Measurements from ENCODE around the gene RALGDS.

RALGDS gene

DNA sequence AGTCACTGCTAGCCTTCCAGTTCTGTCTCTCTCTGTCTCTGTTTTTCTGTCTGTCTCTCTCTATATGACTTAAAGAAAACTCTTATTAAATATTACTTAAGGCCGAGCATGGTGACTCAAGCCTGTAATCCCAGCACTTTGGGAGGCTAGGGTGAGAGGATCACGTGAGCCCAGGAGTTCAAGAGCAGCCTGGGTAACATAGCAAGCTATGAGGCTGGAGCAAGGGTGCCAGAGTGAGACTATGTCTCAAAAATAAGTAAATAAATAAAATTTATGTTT, 44.4 kb upstream of the RALGDS start:
- Histone ChIP-seq H3K9me3 (ENCODE audit: control insufficient read depth, low read length) (no peaks in the 10 kb centered on the region), H3K4me1 (ENCODE audit: control insufficient read depth, insufficient read depth, low read depth, low read length) (peaks cover 27% of the 10 kb centered on the region), H3K27me3 (ENCODE audit: control insufficient read depth in 1 of 2, insufficient read depth in 1 of 2, low read length in 2 of 2) (peaks cover 0 to 42% of the 10 kb centered on the region in 2 experiments), H3K27ac (ENCODE audit: low read length, poor library complexity, severe bottlenecking) (no peak overlapping the region), H3K23ac (ENCODE audit: low read length in 2 of 2) (no peak overlapping the region), H4K8ac (ENCODE audit: low read length) (no peak overlapping the region), H2AFZ (ENCODE audit: low read depth, low read length) (no peak overlapping the region), H2BK120ac (ENCODE audit: low read depth, low read length) (no peak overlapping the region), H2BK5ac (ENCODE audit: low read depth, low read length, poor library complexity, severe bottlenecking) (no peak overlapping the region), H3K4me3 (ENCODE audit: insufficient read depth in 1 of 2, low read depth in 1 of 2, low read length in 2 of 2) (no peak overlapping the region), H3K18ac (ENCODE audit: low read depth in 1 of 2, low read length in 2 of 2) (no peak overlapping the region), H2BK12ac (ENCODE audit: low read length in 2 of 2) (no peak overlapping the region), H4K91ac (ENCODE audit: low read length) (no peak overlapping the region), H3K4ac (ENCODE audit: low read depth in 1 of 2, low read length in 2 of 2) (no peak overlapping the region), H2AK5ac (ENCODE audit: low read length, severe bottlenecking) (no peak overlapping the region), H2BK15ac (ENCODE audit: low read depth, poor library complexity, severe bottlenecking) (no peak overlapping the region), H3K14ac (ENCODE audit: low read length in 2 of 2) (no peak overlapping the region), H3K36me3 (ENCODE audit: control insufficient read depth in 1 of 2, insufficient read depth in 2 of 2, low read depth in 1 of 2, low read length in 2 of 2) (no peaks in the 10 kb centered on the region), H3K79me1 (replicated peaks; ENCODE audit: low read length, poor library complexity, severe bottlenecking) (peaks cover 1% of the 10 kb centered on the region), H3K4me2 (ENCODE audit: low read length, poor library complexity, severe bottlenecking) (no peak overlapping the region), H3K9ac (ENCODE audit: low read length) (no peak overlapping the region)
- WGBS, result 77% methylated on average over 2 of the region's 2 CpGs
- peak; percentile 23 for DNase-seq

DNA sequence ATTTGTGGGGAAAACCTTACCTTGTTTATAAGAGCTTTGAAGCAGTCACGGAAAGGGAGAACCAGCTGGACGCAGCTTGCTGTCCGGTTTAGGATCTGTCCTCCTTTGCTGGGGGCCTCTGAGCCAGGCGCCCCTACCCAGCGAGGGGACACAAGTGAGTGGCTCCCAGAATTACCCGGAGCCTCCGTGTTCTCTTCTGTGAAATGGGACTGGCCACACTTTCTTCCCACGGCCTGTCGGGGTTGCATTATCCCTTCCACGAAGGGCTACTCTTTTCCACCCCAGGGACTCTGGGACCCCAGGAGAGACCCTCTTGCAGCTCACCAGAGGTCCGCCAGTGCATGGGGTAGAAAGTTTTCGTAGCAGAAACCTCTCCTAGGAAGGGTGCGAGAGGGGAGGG, 43.2 kb upstream of the RALGDS start:
- Histone ChIP-seq H3K9me3 (ENCODE audit: control insufficient read depth, low read length) (no peaks in the 10 kb centered on the region), H4K91ac (ENCODE audit: low read length) (peak overlapping the region; percentile 56), H3K14ac (ENCODE audit: low read length in 2 of 2) (no peak overlapping the region), H3K79me1 (replicated peaks; ENCODE audit: low read length, poor library complexity, severe bottlenecking) (peaks cover 1% of the 10 kb centered on the region), H2BK5ac (ENCODE audit: low read depth, low read length, poor library complexity, severe bottlenecking) (no peak overlapping the region), H2BK12ac (ENCODE audit: low read length in 2 of 2) (no peak overlapping the region), H3K27me3 (ENCODE audit: control insufficient read depth in 1 of 2, insufficient read depth in 1 of 2, low read length in 2 of 2) (peaks cover 0 to 38% of the 10 kb centered on the region in 2 experiments), H3K23ac (ENCODE audit: low read length in 2 of 2) (no peak overlapping the region), H2AK5ac (ENCODE audit: low read length, severe bottlenecking) (no peak overlapping the region), H3K36me3 (ENCODE audit: control insufficient read depth in 1 of 2, insufficient read depth in 2 of 2, low read depth in 1 of 2, low read length in 2 of 2) (no peaks in the 10 kb centered on the region), H3K4me1 (ENCODE audit: control insufficient read depth, insufficient read depth, low read depth, low read length) (peaks cover 27% of the 10 kb centered on the region), H2BK120ac (ENCODE audit: low read depth, low read length) (no peak overlapping the region), H3K18ac (ENCODE audit: low read depth in 1 of 2, low read length in 2 of 2) (peak overlapping the region in 1 of 2 experiments; percentile 86), H3K27ac (ENCODE audit: low read length, poor library complexity, severe bottlenecking) (no peak overlapping the region), H2BK15ac (ENCODE audit: low read depth, poor library complexity, severe bottlenecking) (no peak overlapping the region), H4K8ac (ENCODE audit: low read length) (peak overlapping the region; percentile 96), H3K4me3 (ENCODE audit: insufficient read depth in 1 of 2, low read depth in 1 of 2, low read length in 2 of 2) (peak overlapping the region; percentile 65 to 76), H2AFZ (ENCODE audit: low read depth, low read length) (peak overlapping the region; percentile 90), H3K9ac (ENCODE audit: low read length) (peak overlapping the region; percentile 65), H3K4me2 (ENCODE audit: low read length, poor library complexity, severe bottlenecking) (peak overlapping the region; percentile 93), H3K4ac (ENCODE audit: low read depth in 1 of 2, low read length in 2 of 2) (peak overlapping the region; percentile 52 to 71)
- DNase-seq, result no peak
- 77% methylated on average over 13 of the region's 13 CpGs for WGBS

DNA sequence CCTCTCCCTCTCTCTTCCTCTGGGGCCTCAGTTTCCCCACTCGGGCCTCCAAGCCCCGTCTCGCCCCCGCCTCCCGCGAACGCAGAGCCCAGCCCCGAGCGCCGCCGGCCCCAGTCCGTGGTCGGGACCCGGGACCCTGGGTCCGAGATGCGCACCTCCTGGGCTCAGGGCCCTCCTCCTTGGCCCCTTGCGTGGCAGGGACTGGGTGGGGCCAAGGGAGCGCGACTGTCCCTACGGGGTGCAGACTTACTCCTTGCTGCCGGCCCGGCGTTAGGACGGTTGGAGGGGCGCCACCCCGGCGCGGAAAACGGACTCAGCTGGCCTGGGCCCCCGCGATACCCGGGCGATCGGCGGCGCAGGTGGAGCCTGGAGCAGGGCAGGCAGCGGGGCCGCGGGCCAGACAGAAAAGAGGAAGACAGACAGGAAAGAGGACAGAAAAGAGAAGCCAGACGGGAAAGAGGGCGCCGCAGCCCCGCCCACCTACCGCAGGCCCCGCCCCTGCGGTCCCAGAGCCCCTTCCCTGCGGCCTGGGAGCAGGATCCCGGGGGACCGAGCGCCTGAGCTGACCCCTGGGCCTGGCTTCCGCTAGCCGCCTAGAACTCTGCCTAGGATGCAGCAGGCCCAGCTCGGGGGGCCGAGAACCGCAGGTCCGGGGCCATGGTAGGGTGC, 42.6 kb upstream of the RALGDS start, which contains the start of gene GBGT1:
Gene GBGT1 (minus strand): TSS at position 411 of the 669 bp plus-strand sequence. CDS start 1,502 bp downstream, outside the sequence.
- Histone ChIP-seq H2BK12ac (ENCODE audit: low read length in 2 of 2) (peak within 1 kb of the TSS; percentile 50 to 61), H3K14ac (ENCODE audit: low read length in 2 of 2) (peak within 1 kb of the TSS; percentile 84 to 86), H3K4ac (ENCODE audit: low read depth in 1 of 2, low read length in 2 of 2) (peak within 1 kb of the TSS; percentile 81 to 94), H3K79me1 (replicated peaks; ENCODE audit: low read length, poor library complexity, severe bottlenecking) (peaks cover 1% of the 10 kb centered on the region), H3K23ac (ENCODE audit: low read length in 2 of 2) (peak within 1 kb of the TSS in 1 of 2 experiments; percentile 79), H3K4me2 (ENCODE audit: low read length, poor library complexity, severe bottlenecking) (peak within 1 kb of the TSS; percentile 93), H4K8ac (ENCODE audit: low read length) (peak within 1 kb of the TSS; percentile 96), H3K27ac (ENCODE audit: low read length, poor library complexity, severe bottlenecking) (no peak within 1 kb of the TSS), H3K9ac (ENCODE audit: low read length) (peak within 1 kb of the TSS; percentile 65), H2BK120ac (ENCODE audit: low read depth, low read length) (peak within 1 kb of the TSS; percentile 83), H3K9me3 (ENCODE audit: control insufficient read depth, low read length) (no peaks in the 10 kb centered on the region), H3K4me3 (ENCODE audit: insufficient read depth in 1 of 2, low read depth in 1 of 2, low read length in 2 of 2) (peak within 1 kb of the TSS; percentile 65 to 76), H3K27me3 (ENCODE audit: control insufficient read depth in 1 of 2, insufficient read depth in 1 of 2, low read length in 2 of 2) (peaks cover 0 to 33% of the 10 kb centered on the region in 2 experiments), H4K91ac (ENCODE audit: low read length) (peak within 1 kb of the TSS; percentile 93), H2AFZ (ENCODE audit: low read depth, low read length) (peak within 1 kb of the TSS; percentile 90), H2BK15ac (ENCODE audit: low read depth, poor library complexity, severe bottlenecking) (peak within 1 kb of the TSS; percentile 89), H3K4me1 (ENCODE audit: control insufficient read depth, insufficient read depth, low read depth, low read length) (peaks cover 27% of the 10 kb centered on the region), H3K18ac (ENCODE audit: low read depth in 1 of 2, low read length in 2 of 2) (peak within 1 kb of the TSS; percentile 92 to 95), H2AK5ac (ENCODE audit: low read length, severe bottlenecking) (no peak within 1 kb of the TSS), H3K36me3 (ENCODE audit: control insufficient read depth in 1 of 2, insufficient read depth in 2 of 2, low read depth in 1 of 2, low read length in 2 of 2) (no peaks in the 10 kb centered on the region), H2BK5ac (ENCODE audit: low read depth, low read length, poor library complexity, severe bottlenecking) (no peak within 1 kb of the TSS)
- WGBS, result 2% methylated on average over 51 of the region's 56 CpGs
- DNase-seq, result peak; percentile 72

DNA sequence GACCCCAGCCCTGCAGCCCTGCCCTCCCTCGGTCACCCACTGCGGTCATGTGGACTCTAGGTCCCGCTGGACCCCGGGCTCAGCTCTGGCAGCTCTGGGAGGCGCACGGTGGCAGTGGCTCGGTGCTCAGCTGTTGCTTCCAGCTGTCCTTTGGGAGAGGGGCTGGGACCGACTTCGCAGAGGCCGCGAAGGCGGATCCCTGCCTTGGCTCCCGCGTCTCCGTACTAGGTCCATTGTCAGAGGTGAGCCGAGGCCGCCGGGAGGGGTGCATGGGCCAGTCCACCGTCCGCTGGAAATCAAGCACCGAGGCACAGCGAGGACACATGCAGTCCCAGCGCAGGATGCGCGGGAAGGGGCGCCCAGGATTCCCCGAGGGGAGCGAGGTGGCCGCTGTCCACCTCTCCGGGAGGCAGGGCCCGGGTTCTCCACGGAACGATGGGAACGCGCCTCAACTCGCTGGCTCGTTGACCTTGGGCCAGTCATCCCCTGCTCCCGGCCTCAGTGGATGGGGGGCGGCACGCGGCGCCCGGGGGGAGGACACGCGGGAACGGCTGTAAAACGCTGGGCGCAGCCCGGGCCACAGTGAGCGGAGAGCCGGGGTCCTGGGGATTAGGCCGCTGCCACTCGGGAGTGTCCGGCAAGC, 41.9 kb upstream of the RALGDS start:
- Histone ChIP-seq H3K18ac (ENCODE audit: low read depth in 1 of 2, low read length in 2 of 2) (peak overlapping the region; percentile 92 to 95), H3K4me2 (ENCODE audit: low read length, poor library complexity, severe bottlenecking) (peak overlapping the region; percentile 93), H2AK5ac (ENCODE audit: low read length, severe bottlenecking) (no peak overlapping the region), H3K4ac (ENCODE audit: low read depth in 1 of 2, low read length in 2 of 2) (peak overlapping the region; percentile 81 to 94), H2BK5ac (ENCODE audit: low read depth, low read length, poor library complexity, severe bottlenecking) (no peak overlapping the region), H3K27ac (ENCODE audit: low read length, poor library complexity, severe bottlenecking) (no peak overlapping the region), H2BK15ac (ENCODE audit: low read depth, poor library complexity, severe bottlenecking) (peak overlapping the region; percentile 89), H4K8ac (ENCODE audit: low read length) (peak overlapping the region; percentile 96), H3K4me1 (ENCODE audit: control insufficient read depth, insufficient read depth, low read depth, low read length) (peaks cover 26% of the 10 kb centered on the region), H3K23ac (ENCODE audit: low read length in 2 of 2) (peak overlapping the region in 1 of 2 experiments; percentile 18), H3K36me3 (ENCODE audit: control insufficient read depth in 1 of 2, insufficient read depth in 2 of 2, low read depth in 1 of 2, low read length in 2 of 2) (no peaks in the 10 kb centered on the region), H3K9me3 (ENCODE audit: control insufficient read depth, low read length) (no peaks in the 10 kb centered on the region), H3K9ac (ENCODE audit: low read length) (peak overlapping the region; percentile 65), H3K14ac (ENCODE audit: low read length in 2 of 2) (peak overlapping the region in 1 of 2 experiments; percentile 49), H3K4me3 (ENCODE audit: insufficient read depth in 1 of 2, low read depth in 1 of 2, low read length in 2 of 2) (peak overlapping the region; percentile 65 to 76), H2BK120ac (ENCODE audit: low read depth, low read length) (peak overlapping the region; percentile 83), H3K79me1 (replicated peaks; ENCODE audit: low read length, poor library complexity, severe bottlenecking) (peaks cover 1% of the 10 kb centered on the region), H2BK12ac (ENCODE audit: low read length in 2 of 2) (peak overlapping the region in 1 of 2 experiments; percentile 39), H3K27me3 (ENCODE audit: control insufficient read depth in 1 of 2, insufficient read depth in 1 of 2, low read length in 2 of 2) (peaks cover 0 to 32% of the 10 kb centered on the region in 2 experiments), H4K91ac (ENCODE audit: low read length) (peak overlapping the region; percentile 93), H2AFZ (ENCODE audit: low read depth, low read length) (no peak overlapping the region)
- WGBS, result 28% methylated on average over 47 of the region's 54 CpGs
- no peak for DNase-seq

Measured in mesenchymal stem cell (in vitro differentiated cells and primary cell).